Adrenal gland (tissue), 12 donors: ENCODE data around the gene CDYL. TPM values are rescaled to one million over a fixed set of nuclear protein-coding genes. Genes with fewer than 3 reads are reported as not detected.

Source experiments
- DNase-seq, 7 donors: peaks; one replicate each; pipeline ENCODE4 v3.0.0-alpha.2; 2019 to 2020
- H3K27ac ChIP-seq, 5 donors: fragments of 200-600 bp; sonication (generic) in 4 of 5; 1 replicate in 3 of 5; 2 replicates in 2 of 5; pipeline versions ENCODE4 v1.5.1 to v1.8.0; 2016 to 2020; ENCODE audit warnings: mild to moderate bottlenecking in 1 of 5
- H3K27me3 ChIP-seq: fragments of 200-600 bp; 2 replicates; pipeline ENCODE4 v1.8.0; 2021
- H3K36me3 ChIP-seq, 2 donors: fragments of 200-600 bp; replicated peaks in 1 of 2; 1 replicate in 1 of 2; 2 replicates in 1 of 2; pipeline versions ENCODE4 v1.5.1 to v1.8.0; 2018 to 2022
- H3K4me1 ChIP-seq, 2 donors: fragments of 200-600 bp; replicated peaks in 1 of 2; 1 replicate in 1 of 2; 2 replicates in 1 of 2; pipeline versions ENCODE4 v1.5.1 to v1.8.0; 2018 to 2021
- H3K4me3 ChIP-seq, 4 donors: fragments of 200-600 bp; sonication (generic) in 3 of 4; one replicate each; pipeline ENCODE4 v1.5.1; 2016 to 2018
- H3K9me3 ChIP-seq, 3 donors: fragments of 200-600 bp; sonication (generic) in 1 of 3; replicated peaks in 1 of 3; 1 replicate in 2 of 3; 2 replicates in 1 of 3; pipeline versions ENCODE4 v1.5.1 to v1.8.0; 2016 to 2021
- CTCF ChIP-seq, 6 experiments: fragments of 450-650 bp in 4 of 6; fragments of 200-600 bp in 2 of 6; sonication (generic) in 1 of 6; IDR thresholded peaks; 1 replicate in 5 of 6; 2 replicates in 1 of 6; pipeline versions ENCODE4 v1.5.1 to v1.8.0; 2016 to 2021; ENCODE audit warnings: antibody characterized with exemption in 6 of 6, mild to moderate bottlenecking in 2 of 6, moderate library complexity in 1 of 6
- POLR2A ChIP-seq, 2 donors: fragments of 450-650 bp; IDR thresholded peaks; one replicate each; pipeline ENCODE4 v1.6.1; 2017; ENCODE audit warnings: antibody characterized with exemption in 2 of 2, mild to moderate bottlenecking in 2 of 2, moderate library complexity in 1 of 2
- WGBS, 4 donors: extraction: QIAGEN DNeasy Blood & Tissue Kit in 2 of 4; methylation state at CpG; one replicate each; pipeline versions ENCODE4 v1.1.5 to v1.1.7; 2013 to 2017; 5-methylcytosine and 5-hydroxymethylcytosine counted together
- intact Hi-C, 2 donors: fragments of 100-400 bp; cut with DNase I; formaldehyde crosslinking; loops; one replicate each; pipeline versions ENCODE4 v1.14.1 to v1.15.0; 2022 to 2023
- polyA plus RNA-seq, 3 donors: library from polyadenylated mRNA; stranded (reverse); fragments of 200-250 nt in 2 of 3; fragments of 350-450 nt in 1 of 3; fragmentation: Illumina TruSeq in 1 of 3; extraction: RNeasy Lipid Tissue Mini Kit (QIAGEN cat#74804) in 1 of 3; gene quantifications; one replicate each; pipeline ENCODE4 v1.2.3, GENCODE V29; 2013 to 2014
- total RNA-seq, 9 donors: library from RNA; depleted of rRNA in 4 of 9; stranded (reverse); fragments of >200 nt in 4 of 9; fragments of 120-200 nt in 1 of 9; fragmentation: NEBNext Ultra II Directional in 1 of 9; extraction: Animal tissue kit (Norgen Biotek cat#: 25700) in 1 of 9; gene quantifications; one replicate each; pipeline versions ENCODE4 v1.1.0 to v1.2.4, GENCODE V29; 2013 to 2023
- donor health status: healthy with polysubstance abuse.
- donor health status: Bipolar disorder and iron deficiency.
- donor health status: DM: yes; HTN: yes; CAD: no.
- donor health status: DM: no; HTN: no; CAD: no.
- donor health status: DM: no; HTN: no; CAD: no.
- donor health status: DM: yes; HTN: yes; CAD: no.

CDYL gene
- total and polyA plus RNA-seq, 12 donors, result 3.3 to 47.1 (median 24.8) TPM

- H3K27me3 ChIP-seq, result no peaks in the 10 kb centered on the region
- H3K4me3 ChIP-seq, result no peak overlapping the region
- H3K9me3 ChIP-seq, result no peaks in the 10 kb centered on the region
- intact Hi-C loops, result no loop called here
- no peaks in the 10 kb centered on the region for H3K36me3 ChIP-seq
- no peak for DNase-seq
- TF ChIP-seq POLR2A (IDR thresholded peaks at IDR 0.05), result no peak
- TF ChIP-seq CTCF (IDR thresholded peaks at IDR 0.05), result peak in 1 of 6 experiments; percentile 18
- H3K27ac ChIP-seq, result no peak overlapping the region
- 73 to 87% (median 80%) methylated on average over 5 of the region's 5 CpGs for WGBS, 4 donors
- H3K4me1 ChIP-seq, result peaks cover 0 to 4% of the 10 kb centered on the region in 2 donors
Observed at GRCh38 chr6:4790158-4790899, 14.1 kb downstream of the CDYL start.

- no peak for DNase-seq
- no peaks in the 10 kb centered on the region for H3K9me3 ChIP-seq
- peaks cover 2 to 8% of the 10 kb centered on the region in 2 donors for H3K4me1 ChIP-seq
- H3K27me3 ChIP-seq, result no peaks in the 10 kb centered on the region
- intact Hi-C loops, result no loop called here
- no peak overlapping the region for H3K27ac ChIP-seq
- WGBS, 4 donors, result 75 to 84% (median 81%) methylated on average over 15 of the region's 15 CpGs
- H3K36me3 ChIP-seq, result no peaks in the 10 kb centered on the region
- TF ChIP-seq CTCF (IDR thresholded peaks at IDR 0.05) (no peak), POLR2A (IDR thresholded peaks at IDR 0.05) (no peak)
- no peak overlapping the region for H3K4me3 ChIP-seq
Observed at GRCh38 chr6:4794140-4794707, 18.0 kb downstream of the CDYL start.

- Histone ChIP-seq H3K9me3 (no peaks in the 10 kb centered on the region), H3K36me3 (no peaks in the 10 kb centered on the region), H3K4me1 (peaks cover 0 to 8% of the 10 kb centered on the region in 2 donors), H3K4me3 (no peak overlapping the region), H3K27ac (no peak overlapping the region), H3K27me3 (no peaks in the 10 kb centered on the region)
- 40 to 61% (median 47%) methylated on average over 2 of the region's 2 CpGs for WGBS, 4 donors
- no peak for DNase-seq
- intact Hi-C loops, result no loop called here
- TF ChIP-seq CTCF (IDR thresholded peaks at IDR 0.05) (no peak), POLR2A (IDR thresholded peaks at IDR 0.05) (no peak)
Observed at GRCh38 chr6:4797587-4797986, 21.4 kb downstream of the CDYL start.

GRCh38 chr6:4799912-4800311 is 23.7 kb downstream of the CDYL start:
- no peak for TF ChIP-seq CTCF (IDR thresholded peaks at IDR 0.05)
- TF ChIP-seq POLR2A (IDR thresholded peaks at IDR 0.05), result no peak
- WGBS, 4 donors, result 95 to 100% (median 97%) methylated on average over 3 of the region's 3 CpGs

More at GRCh38 chr6:4799912-4800311, 23.7 kb downstream of the CDYL start:
- Histone ChIP-seq H3K9me3 (no peaks in the 10 kb centered on the region), H3K36me3 (no peaks in the 10 kb centered on the region), H3K27me3 (no peaks in the 10 kb centered on the region), H3K27ac (no peak overlapping the region), H3K4me3 (no peak overlapping the region), H3K4me1 (peaks cover 8 to 12% of the 10 kb centered on the region in 2 donors)
- intact Hi-C loops, result no loop called here
- DNase-seq, result no peak
